Mesothelial cell of epicardium (in vitro differentiated cells): Measurements from ENCODE around the gene TRHDE. TPM values are rescaled to one million over a fixed set of nuclear protein-coding genes. Genes with fewer than 3 reads are reported as not detected.

Experiments
- DNase-seq, 2 experiments: peaks; one replicate each; pipeline ENCODE4 v3.0.0; 2021; ENCODE audit warnings: low spot score in 2 of 2; ENCODE audit not compliant: unreplicated experiment in 2 of 2
- H3K27ac Mint-ChIP-seq: 2 replicates; pipeline ENCODE4 v1.8.0; 2021; ENCODE audit warnings: mixed read lengths
- H3K27me3 Mint-ChIP-seq: 2 replicates; pipeline ENCODE4 v1.8.0; 2021; ENCODE audit warnings: low read depth, mixed read lengths
- H3K36me3 Mint-ChIP-seq: 2 replicates; pipeline ENCODE4 v1.8.0; 2021; ENCODE audit warnings: mixed read lengths
- H3K4me1 Mint-ChIP-seq: 2 replicates; pipeline ENCODE4 v1.8.0; 2021; ENCODE audit warnings: mixed read lengths
- H3K4me3 Mint-ChIP-seq: 2 replicates; pipeline ENCODE4 v1.8.0; 2021; ENCODE audit warnings: mild to moderate bottlenecking, moderate library complexity, mixed read lengths
- H3K9me3 Mint-ChIP-seq: 2 replicates; pipeline ENCODE4 v1.8.0; 2021; ENCODE audit warnings: mixed read lengths
- total RNA-seq: library from RNA; stranded (reverse); gene quantifications from 3 replicates; pipeline ENCODE4 v1.2.1, GENCODE V29; 2021
- TF ChIP-seq, protein P1 (sequence below): fragments of 200-600 bp; sonication (generic); IDR thresholded peaks from one replicate; pipeline ENCODE4 v1.5.0; 2021; ENCODE audit warnings: antibody characterized with exemption; ENCODE audit not compliant: unreplicated experiment

The TRHDE gene
- total RNA-seq, 1 donor from 2014 or later = 1.0 TPM

DNA sequence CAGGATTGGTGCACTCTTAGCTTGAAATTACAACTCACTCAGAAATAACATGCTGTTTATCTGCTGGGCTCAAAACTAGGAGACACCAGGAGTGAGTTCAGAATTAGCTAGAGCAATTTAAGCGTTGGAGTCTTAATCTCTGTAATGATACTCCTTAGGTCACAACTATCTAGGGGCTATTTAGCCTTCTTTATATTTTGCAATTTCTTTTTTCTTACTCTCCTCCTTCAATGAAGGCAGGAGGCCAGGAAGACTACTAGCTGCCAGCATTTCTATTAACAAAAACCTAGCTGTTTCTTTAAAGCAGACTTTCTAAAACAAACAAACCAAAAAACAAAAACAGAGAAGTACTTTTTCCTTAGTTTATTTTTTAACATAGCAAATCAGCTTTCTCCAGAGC, 226.2 kb downstream of the TRHDE start:
- no peak for DNase-seq
- Mint-ChIP-seq H3K27me3 (no peaks in the 10 kb centered on the region), H3K36me3 (no peaks in the 10 kb centered on the region), H3K9me3 (no peaks in the 10 kb centered on the region), H3K27ac (no peak overlapping the region), H3K4me1 (no peaks in the 10 kb centered on the region), H3K4me3 (no peak overlapping the region)
- TF ChIP-seq, protein P1, sequence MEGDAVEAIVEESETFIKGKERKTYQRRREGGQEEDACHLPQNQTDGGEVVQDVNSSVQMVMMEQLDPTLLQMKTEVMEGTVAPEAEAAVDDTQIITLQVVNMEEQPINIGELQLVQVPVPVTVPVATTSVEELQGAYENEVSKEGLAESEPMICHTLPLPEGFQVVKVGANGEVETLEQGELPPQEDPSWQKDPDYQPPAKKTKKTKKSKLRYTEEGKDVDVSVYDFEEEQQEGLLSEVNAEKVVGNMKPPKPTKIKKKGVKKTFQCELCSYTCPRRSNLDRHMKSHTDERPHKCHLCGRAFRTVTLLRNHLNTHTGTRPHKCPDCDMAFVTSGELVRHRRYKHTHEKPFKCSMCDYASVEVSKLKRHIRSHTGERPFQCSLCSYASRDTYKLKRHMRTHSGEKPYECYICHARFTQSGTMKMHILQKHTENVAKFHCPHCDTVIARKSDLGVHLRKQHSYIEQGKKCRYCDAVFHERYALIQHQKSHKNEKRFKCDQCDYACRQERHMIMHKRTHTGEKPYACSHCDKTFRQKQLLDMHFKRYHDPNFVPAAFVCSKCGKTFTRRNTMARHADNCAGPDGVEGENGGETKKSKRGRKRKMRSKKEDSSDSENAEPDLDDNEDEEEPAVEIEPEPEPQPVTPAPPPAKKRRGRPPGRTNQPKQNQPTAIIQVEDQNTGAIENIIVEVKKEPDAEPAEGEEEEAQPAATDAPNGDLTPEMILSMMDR = no peak

DNA sequence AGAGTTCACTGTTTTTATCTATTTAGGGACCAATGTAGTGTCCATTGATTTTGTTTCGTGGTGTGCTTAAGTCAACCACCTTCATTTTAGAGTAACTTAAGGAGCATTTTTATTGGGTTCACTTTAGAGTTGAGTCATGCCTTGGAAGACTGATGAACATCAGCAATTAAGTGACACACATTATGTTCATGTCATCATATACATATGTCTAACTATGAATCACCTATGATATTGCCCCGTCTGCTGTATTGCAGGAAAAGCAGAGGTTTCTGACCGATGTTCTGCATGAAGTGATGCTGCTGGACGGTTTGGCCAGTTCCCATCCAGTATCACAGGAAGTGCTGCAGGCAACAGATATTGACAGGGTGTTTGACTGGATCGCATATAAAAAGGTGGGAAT, 227.1 kb downstream of the TRHDE start:
- Mint-ChIP-seq H3K4me1 (no peaks in the 10 kb centered on the region), H3K27me3 (no peaks in the 10 kb centered on the region), H3K36me3 (no peaks in the 10 kb centered on the region), H3K9me3 (no peaks in the 10 kb centered on the region), H3K4me3 (no peak overlapping the region), H3K27ac (no peak overlapping the region)
- TF ChIP-seq, protein P1 = no peak
- no peak for DNase-seq

DNA sequence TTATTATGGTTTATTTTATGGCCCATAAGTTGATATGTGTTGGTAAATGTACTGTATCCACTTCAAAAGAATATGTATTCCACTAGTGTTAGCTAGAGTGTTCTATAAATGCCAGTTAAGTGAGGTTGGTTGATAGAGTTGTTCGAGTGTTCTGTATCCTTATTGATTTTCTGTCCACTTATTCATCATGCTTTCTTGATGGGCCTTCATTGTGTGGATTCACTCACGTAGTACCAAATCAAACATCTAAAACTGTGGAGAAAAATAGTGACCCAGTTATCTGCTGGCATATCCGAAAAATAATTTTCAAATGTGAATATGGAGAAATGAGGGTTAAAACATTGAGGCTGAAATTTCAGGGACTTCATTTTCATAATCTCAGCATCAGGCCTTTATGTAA, 230.4 kb downstream of the TRHDE start:
- H3K36me3 Mint-ChIP-seq = no peaks in the 10 kb centered on the region
- DNase-seq = no peak
- H3K27ac Mint-ChIP-seq = no peak overlapping the region
- TF ChIP-seq, protein P1 = no peak
- peaks cover 6% of the 10 kb centered on the region for H3K9me3 Mint-ChIP-seq
- no peaks in the 10 kb centered on the region for H3K27me3 Mint-ChIP-seq
- H3K4me3 Mint-ChIP-seq = no peak overlapping the region
- H3K4me1 Mint-ChIP-seq = no peaks in the 10 kb centered on the region

DNA sequence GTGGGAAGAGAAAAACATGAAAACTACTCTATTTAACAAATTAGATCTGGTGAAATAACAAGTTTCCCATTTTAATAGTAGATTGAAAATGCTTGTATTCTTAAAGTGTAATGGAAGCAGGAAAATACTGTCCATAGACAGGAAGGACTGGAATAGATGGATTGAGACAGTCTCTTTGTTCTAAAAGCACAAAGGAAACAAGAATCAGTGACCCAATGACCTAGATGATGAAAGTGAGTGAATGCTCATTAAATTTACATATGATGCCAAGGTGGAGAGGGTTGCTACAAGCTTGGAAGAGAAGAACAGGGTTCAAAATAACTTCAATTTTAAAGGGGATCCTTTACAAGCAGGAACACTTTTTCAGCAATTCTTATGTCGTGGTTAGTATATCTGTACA, 233.1 kb downstream of the TRHDE start:
- no peak for DNase-seq
- H3K27ac Mint-ChIP-seq = no peak overlapping the region
- TF ChIP-seq, protein P1 = no peak
- no peaks in the 10 kb centered on the region for H3K4me1 Mint-ChIP-seq
- no peak overlapping the region for H3K4me3 Mint-ChIP-seq
- no peaks in the 10 kb centered on the region for H3K27me3 Mint-ChIP-seq
- no peaks in the 10 kb centered on the region for H3K36me3 Mint-ChIP-seq
- peaks cover 6% of the 10 kb centered on the region for H3K9me3 Mint-ChIP-seq

DNA sequence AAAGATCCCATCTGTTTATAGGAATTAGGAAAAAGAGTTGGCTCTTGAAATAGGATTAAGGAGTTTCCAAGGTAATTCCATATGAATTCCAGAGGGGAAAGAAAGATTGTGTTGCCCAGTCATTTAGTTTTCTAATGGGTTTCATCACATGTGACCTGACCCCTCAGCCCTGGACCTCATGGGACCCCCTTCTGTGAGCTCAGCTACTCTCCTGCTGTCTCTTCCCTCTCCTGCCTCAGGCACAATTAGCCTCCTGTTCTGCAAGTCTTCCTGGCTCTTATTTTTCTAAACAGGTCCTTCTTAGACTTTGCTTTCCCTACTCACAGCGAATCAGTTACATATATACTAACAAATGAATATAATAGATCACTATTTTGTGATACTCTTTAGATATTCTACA, 237.7 kb downstream of the TRHDE start:
- Mint-ChIP-seq H3K9me3 (peaks cover 6% of the 10 kb centered on the region), H3K27ac (no peak overlapping the region), H3K4me1 (peaks cover 5% of the 10 kb centered on the region), H3K36me3 (no peaks in the 10 kb centered on the region), H3K27me3 (no peaks in the 10 kb centered on the region), H3K4me3 (no peak overlapping the region)
- TF ChIP-seq, protein P1 = no peak
- no peak for DNase-seq

DNA sequence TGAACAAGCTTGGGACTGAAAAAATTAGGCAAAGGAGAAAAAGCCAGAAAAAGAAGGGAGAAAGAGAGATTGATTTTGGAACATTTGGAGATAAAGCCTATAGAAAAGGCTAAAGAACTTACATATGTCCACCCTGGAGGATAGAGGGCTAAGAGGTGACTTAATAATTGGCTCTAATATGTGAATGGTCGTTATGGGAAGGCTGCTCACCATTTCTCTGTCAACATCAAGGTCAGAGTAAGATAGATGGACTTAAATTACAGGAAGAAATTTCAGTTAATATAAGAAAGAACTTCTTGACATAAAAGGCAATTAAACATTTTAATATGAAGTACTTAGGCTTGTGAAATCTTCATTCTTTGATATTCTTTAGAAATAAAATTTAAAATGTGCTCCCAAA, 238.6 kb downstream of the TRHDE start:
- Mint-ChIP-seq H3K4me3 (no peak overlapping the region), H3K36me3 (no peaks in the 10 kb centered on the region), H3K27ac (no peak overlapping the region), H3K4me1 (peaks cover 5% of the 10 kb centered on the region), H3K9me3 (peaks cover 6% of the 10 kb centered on the region), H3K27me3 (no peaks in the 10 kb centered on the region)
- no peak for DNase-seq
- TF ChIP-seq, protein P1 = no peak
